ENCODE results near the gene DCLRE1B.

GRCh38 chr1:113957984-113958383 is 52.9 kb downstream of the DCLRE1B start:
- TF ChIP-seq USF2 (CRISPR knock-in tag; IDR thresholded peaks at IDR 0.05) (no peak), E2F5 (CRISPR knock-in tag; IDR thresholded peaks at IDR 0.05) (no peak), CTCF (IDR thresholded peaks at IDR 0.05) (no peak), E2F1 (CRISPR knock-in tag; IDR thresholded peaks at IDR 0.05) (no peak), HMGA2 (CRISPR knock-in tag; IDR thresholded peaks at IDR 0.05) (no peak), FOXP1 (CRISPR knock-in tag; IDR thresholded peaks at IDR 0.05; ENCODE audit: borderline replicate concordance) (no peak), NR3C1 (CRISPR knock-in tag; conservative IDR thresholded peaks at IDR 0.05; ENCODE audit: low read depth) (no peak), ELF4 (CRISPR knock-in tag; IDR thresholded peaks at IDR 0.05; ENCODE audit: low read depth) (no peak), AFF4 (CRISPR knock-in tag; IDR thresholded peaks at IDR 0.05; ENCODE audit: borderline replicate concordance) (no peak), MAX (CRISPR knock-in tag; IDR thresholded peaks at IDR 0.05) (no peak)
